ENCODE measurements around the gene HNRNPLL.

DNA sequence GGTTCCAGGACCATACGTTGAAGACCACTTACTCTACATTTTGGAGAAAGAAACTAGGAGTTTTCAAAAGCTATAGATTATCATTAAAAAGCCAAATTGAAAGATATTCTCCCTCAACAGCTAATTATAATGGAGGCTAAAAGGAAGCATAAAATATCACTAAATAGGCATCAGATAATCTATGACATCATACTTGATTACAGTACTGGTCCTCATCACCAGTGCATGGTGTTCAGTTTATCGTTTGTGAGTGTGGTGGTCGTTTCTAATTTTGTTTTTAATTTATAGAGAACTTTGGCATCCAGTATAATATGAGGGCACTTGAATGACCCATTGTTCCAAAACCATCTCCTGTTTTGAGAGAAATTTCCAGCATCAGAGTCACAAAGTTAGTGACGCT lies 80.9 kb downstream of the HNRNPLL start:
- TF ChIP-seq, protein P1, sequence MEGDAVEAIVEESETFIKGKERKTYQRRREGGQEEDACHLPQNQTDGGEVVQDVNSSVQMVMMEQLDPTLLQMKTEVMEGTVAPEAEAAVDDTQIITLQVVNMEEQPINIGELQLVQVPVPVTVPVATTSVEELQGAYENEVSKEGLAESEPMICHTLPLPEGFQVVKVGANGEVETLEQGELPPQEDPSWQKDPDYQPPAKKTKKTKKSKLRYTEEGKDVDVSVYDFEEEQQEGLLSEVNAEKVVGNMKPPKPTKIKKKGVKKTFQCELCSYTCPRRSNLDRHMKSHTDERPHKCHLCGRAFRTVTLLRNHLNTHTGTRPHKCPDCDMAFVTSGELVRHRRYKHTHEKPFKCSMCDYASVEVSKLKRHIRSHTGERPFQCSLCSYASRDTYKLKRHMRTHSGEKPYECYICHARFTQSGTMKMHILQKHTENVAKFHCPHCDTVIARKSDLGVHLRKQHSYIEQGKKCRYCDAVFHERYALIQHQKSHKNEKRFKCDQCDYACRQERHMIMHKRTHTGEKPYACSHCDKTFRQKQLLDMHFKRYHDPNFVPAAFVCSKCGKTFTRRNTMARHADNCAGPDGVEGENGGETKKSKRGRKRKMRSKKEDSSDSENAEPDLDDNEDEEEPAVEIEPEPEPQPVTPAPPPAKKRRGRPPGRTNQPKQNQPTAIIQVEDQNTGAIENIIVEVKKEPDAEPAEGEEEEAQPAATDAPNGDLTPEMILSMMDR (IDR thresholded peaks at IDR 0.05) = no peak
- no peak for TF ChIP-seq POLR2A (IDR thresholded peaks at IDR 0.05)

Data from heart left ventricle (tissue), 13 donors.